IPS-11a (cell line): ENCODE data around the gene SMAD2.

Source experiments
- H3K4me3 ChIP-seq: one replicate; pipeline ENCODE4 v1.5.1; 2013; ENCODE audit warnings: low read depth, low read length, control low read depth

The SMAD2 gene

DNA sequence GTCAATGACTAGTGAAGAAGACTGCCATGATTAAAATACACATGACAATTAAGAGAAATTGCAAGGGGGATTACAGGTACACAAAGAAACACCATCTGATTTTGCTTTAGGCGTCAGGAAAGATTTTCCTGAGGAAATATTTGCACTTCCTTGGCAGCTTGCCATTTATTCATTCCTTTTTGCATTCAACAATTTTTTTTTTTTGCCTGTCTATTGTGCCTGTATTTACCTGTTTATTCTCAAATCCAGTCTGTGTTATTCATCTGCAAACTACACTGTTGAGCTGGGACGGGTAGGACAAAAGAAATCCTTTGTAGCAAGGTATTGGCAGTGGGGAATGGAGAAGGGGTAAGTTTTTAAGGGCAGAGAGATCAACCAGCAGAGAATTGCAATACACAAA is 31.8 kb downstream of the SMAD2 start:
- H3K4me3 ChIP-seq: no peak overlapping the region

DNA sequence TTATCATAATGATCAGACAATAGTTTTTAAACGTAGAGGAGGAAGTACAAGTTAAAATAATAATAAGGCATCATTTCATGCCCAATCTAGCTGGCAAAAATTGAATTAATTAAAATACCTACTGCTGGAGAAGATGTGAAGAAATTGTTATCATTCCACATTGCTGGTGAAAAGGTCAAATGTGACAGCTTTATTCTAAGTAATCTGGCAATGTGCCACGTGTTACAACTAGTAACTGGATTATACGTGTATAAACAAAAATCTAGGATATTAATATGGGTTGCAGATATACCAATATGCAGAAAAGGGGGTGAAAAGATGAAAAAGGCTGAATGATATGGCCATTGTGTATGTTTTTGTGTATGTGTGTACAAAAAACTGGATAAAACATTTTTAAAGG is 32.4 kb downstream of the SMAD2 start:
- H3K4me3 ChIP-seq: no peak overlapping the region

DNA sequence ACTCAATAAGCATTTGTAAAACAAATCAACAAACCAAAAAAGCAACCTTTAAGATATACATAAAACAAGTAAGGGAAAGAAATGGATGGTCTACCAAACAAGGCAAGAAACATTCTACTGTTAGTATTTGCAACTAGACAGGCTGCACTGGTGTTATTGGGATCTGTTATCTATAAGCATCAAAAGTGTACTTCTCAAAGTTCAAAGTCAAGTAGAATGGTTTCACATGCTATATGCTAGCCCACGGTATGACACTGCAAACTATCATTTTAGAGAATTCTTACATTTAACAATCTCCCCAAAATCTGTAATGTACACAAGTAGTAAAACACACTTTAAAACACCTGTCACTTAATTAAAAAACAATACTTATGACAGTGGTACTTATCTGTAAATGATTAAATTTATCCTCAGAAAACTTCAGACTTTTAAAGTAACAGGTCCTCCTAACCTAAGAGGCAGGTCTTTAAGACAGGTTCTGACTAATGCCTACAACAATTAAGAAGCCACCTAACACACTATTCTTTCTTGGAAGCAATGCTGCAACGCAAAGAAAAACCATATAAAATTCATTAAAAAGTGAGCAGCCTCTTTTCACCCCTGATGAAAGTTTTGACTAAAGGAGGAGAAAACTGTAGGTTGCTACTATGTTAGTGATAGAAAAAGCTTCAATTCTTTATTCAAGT is 34.8 kb downstream of the SMAD2 start:
- no peak overlapping the region for H3K4me3 ChIP-seq

DNA sequence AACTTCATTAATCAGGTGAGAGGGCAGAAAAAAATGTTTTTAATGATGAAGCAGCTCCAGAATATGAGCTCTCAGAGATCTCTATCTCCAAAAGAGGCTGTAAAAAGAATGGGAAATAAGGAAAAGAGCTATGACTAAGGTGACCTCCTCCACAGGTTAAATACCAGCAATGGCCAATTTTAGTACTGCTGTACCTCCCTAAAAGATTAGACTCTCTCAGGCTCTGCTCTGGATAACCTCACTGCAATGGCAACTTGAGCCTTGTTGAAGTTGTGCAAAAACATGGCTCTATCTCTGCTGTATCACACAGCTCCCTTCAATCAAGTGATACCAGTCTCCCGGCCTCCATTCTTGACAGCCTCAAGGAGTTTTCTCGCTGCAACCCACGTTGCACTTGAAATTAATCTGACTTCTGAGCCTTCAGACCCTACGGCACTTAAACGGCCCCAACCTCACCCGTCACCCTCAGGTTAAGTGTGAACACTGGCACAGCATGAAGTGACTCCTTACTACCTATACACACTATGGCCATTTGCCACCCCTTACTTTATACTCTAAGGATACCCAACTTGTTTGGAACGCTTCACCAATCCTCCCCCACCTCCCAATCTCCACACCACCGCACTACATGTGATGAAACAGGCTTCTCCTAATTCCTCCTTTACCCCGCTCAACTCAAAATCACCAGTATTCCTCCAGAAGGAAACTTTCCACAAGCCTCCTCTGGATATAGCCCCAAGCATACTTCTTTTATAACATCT is 36.3 kb downstream of the SMAD2 start:
- H3K4me3 ChIP-seq: no peak overlapping the region

DNA sequence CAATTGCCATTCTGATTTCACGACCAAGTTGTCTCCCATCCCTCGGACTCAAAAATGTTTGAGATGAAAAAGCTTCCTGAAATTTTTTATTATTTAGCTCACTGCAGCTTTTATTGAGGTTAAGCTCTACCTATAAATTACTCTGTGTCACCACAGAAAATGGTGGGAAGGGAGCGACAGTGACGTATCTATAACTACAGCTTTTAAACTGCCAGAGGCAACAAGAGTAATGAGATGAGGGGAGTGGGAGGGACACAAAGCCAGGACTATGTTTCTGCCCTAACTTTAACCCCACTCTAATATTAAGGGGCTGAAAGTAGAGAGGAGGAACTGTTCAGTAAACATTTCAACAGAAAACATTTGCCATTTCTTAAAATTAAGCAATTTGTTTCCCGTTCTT is 37.4 kb downstream of the SMAD2 start:
- no peak overlapping the region for H3K4me3 ChIP-seq

DNA sequence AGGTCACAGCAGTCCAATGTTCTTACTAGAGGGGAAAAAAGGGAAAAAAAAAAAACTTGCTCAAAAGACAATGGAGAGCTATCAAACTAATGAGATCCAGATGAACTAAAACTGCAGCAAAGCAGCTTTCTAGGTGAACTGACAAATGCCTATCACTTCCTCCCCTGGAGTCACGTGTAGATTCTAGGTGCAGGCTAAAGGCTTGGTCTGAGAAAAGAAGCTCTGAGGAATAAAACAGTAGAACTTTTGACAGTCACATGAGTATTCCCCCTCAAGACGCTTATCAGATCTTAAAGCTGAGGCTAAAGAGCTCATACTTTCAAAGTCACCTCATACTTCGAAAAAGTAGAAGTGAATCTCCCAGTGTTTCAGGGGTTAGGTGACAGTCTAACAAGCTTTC is 42.3 kb downstream of the SMAD2 start:
- no peak overlapping the region for H3K4me3 ChIP-seq

DNA sequence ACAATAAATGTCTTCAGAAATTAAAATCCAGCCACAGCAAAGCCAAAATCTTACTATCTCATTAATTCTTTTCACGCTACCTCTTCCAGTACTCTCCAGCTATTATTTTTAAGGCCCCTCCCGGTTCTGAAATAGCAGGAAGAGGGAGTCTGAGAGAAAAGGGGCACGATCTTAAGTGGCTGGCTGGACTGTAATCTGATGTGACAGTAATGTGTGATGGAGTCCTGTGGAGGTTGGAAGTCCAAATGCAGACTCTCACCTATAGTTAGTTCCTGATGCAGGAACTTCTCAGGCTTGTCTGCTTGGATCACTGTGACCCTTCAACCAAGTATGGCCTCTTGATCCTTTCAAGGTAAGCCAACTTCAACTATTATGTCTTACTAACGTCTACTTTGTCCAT is 43.2 kb downstream of the SMAD2 start:
- H3K4me3 ChIP-seq: no peak overlapping the region

DNA sequence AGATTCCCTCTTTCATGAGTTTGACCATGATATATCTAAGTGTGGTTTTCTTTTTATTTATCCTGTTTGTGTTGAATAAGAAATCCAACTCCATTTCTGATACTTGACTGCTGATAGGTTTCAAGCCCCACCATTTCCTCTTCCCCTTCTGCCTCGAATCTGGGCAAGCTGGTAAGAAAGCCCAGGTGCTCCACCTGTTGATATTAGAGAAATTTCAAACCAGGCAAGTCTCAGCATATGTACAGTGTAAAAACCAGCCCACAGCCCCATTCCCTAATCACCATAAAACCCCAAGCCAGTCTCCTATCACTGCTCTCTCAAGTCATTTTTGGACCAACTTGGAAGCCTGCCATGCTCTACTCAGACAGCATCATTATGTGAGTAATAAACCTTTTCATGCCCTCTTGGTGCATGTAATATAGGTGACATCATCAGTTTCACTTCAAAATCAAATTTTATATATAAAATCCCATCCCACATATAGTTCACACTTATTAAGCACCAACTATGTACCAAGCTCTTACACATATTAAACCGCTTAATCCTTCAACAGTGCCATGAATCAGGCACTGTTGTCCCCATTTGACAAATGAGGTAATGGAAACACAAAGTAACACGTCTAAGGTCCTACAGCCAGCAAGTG is 46.6 kb downstream of the SMAD2 start:
- H3K4me3 ChIP-seq: no peak overlapping the region

DNA sequence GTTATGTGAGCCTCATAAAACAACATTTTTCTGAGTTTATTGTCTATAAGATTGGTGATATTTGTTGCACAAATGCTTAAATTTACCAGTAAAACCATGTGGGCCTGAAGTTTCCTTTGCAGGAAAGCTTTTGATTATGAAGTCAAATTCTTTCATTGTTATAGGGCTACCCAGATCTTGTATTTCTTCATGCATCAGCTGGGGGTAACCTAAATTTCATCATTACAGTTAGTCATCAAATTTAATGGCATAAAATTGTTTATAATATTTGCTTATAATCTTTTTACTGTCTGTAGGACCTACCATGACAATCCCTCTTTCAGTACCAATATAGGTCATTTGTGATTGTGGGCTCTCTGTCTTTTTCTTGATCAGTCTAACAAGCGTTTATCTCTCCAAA is 47.8 kb downstream of the SMAD2 start:
- H3K4me3 ChIP-seq: no peak overlapping the region

DNA sequence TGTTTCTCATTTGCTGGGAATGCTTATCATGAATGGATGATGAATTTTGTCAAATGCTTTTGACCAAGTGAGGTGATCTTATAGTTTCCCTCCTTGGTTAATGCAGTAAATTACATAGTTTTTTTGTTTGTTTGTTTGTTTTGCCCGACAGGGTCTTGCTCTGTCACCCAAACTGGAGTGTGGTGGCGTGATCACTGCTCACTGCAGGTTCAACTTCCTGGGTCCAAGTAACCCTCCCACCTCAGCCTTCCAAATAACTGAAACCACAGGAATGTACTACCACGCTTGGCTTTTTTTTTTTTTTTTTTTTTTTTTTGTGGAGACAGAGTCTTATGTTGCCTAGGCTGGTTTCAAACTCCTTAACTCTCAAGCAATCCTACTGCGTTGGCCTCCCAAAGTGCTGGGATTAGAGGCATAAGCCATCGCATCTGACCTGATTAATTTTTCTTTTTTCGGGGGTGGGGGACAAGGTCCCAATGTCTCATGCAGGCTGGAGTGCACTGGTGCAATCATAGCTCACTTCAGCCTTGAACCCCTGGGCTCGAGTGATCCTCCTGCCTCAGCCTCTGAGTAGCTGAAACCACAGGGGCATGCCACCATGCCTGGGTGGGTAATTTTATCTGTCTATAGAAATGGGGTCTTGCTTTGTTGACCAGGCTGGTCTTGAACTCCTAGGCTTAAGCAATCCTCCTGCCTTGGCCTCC is 48.6 kb downstream of the SMAD2 start:
- no peak overlapping the region for H3K4me3 ChIP-seq

DNA sequence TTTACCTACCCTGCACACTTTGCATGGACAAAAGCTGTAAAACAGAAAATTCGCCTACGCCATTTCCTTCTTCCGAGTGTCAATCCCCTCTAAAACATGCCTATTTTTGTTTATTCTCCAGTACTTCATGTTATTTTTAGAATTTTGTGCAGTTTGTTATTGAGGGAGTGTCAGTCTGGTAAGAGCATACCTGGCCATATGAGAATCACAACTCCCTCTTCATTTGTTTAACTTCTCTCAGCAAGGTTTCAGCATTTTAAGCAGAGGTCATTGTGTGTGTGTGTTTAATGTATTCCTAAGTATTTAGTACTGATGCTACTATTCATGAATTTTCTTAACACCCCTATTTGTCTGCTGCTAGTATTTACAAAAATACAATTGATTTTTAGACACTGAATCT is 49.4 kb downstream of the SMAD2 start:
- no peak overlapping the region for H3K4me3 ChIP-seq

DNA sequence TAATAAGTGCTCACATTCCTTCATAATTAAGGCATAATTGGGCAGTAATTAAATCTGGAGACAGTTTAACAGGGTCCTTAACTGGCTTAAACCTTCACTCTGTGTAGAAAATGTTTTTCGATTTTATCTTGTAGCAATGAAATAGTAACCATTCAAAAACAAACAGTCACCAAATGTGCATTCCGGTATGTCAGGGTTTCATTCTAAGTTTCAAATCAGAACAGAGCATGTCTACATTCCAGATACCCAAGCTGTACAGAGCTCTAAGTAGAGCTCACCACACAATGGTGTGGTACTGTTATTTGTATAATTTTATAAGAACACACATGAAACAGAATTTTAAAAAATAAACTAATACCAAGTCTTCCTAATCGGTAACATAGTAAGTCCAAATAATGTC is 52.6 kb downstream of the SMAD2 start:
- H3K4me3 ChIP-seq: no peak overlapping the region

DNA sequence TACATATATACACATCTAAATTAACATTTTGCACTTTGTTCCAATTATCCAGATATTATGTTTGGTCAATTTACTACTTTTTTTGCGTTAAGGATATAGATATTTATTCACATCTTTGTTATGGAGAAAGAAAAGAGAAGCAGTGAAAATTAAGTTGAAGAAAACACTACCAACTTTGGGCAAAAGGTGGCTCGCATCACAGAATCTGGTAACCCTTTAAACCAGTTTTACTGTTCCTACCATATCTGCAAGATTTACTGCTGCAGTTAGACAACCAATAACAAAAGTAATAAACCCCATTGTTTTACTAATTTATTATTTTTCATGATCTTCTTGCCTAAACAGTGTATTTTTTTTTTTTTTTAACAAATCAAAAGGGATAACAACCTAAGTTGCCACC is 53.6 kb downstream of the SMAD2 start:
- H3K4me3 ChIP-seq: no peak overlapping the region

DNA sequence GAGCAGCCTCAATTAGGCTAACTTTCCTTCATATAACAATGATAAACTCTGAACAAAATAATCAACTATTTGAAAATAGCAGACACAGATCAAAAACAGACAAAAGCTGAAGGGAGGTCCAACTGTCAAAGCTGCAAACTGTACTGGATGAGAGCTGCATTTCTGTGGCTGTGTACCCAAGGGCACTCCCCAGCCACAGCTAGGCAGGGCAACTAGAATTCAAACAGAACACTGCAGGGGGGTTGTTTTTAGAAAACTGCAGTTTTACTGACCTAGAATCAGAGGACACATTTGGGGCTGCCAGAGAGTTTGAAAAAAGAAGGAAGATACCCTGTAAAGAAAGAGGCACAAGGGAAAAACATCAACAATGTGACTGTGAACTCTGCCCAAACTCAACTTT is 56.8 kb downstream of the SMAD2 start:
- H3K4me3 ChIP-seq: no peak overlapping the region

DNA sequence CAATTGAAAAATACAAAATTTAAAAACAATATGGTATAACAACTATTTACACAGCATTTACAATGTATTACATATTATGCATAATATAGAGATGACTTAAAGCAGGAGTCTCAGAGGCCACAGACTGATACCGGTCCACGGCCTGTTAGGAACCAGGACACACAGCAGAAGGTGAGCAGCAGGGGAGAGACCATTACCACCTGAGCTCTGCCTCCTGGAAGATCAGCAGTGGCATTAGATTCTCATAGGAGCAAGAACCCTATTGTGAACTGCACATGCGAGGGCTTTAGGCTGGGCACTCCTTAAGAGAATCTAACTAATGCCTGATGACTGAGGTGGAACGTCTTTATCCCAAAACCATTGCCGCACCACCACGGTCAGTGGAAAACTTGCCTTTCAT is 58.0 kb downstream of the SMAD2 start:
- H3K4me3 ChIP-seq: no peak overlapping the region

DNA sequence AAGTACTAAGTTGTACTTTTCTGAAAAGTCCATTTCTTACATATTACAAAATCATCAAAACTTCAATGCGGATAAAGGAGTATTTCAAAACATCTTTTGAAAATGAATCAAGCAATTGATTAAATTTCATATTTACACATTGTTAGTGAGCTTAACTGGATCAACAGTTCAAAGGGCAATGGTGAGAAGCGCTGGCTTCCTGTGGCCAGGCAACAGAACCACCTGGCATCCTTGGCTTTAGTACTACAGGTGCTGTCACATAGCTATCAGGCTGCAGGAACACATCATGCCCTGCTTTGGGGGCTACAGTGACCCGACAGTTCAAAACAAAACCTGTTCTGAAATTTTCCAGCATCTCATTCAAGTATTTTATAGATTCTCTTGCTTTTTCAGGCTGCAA is 59.2 kb downstream of the SMAD2 start:
- H3K4me3 ChIP-seq: no peak overlapping the region

DNA sequence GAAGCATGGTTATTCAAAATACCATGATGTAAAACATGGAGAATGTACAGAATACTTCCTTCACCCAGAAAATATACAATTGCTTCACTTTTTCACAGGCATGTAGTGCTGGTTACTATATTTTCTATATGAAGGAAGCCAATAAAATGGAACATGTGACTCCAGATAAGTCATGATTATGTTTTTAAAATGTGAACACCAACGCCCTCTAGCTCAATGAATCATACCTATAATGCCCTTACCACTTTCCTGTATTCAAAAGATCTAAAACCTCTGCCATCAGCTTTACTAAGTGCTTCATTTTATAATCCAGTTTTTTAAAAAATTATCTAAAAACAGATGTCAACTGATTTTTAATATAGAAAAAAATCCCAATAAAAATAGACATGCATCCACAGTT is 59.9 kb downstream of the SMAD2 start:
- H3K4me3 ChIP-seq: no peak overlapping the region

DNA sequence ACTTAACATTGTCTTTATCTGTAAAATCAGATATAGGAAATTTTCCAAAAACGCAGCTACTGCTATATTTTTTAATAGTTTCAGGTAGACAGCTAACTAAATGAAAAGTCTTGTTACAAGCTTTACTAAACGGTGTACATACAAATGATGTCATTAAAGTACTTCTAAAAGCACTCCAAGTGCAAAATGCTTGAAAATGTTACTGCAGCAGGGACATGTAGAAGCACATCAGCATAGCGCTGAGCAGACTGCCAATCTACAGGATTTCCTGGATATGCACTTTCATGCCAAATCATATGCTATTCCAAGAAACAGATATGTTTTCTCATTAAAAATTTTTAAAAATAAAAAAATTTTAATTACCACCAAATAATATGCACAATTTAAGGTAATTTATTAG is 61.7 kb downstream of the SMAD2 start:
- H3K4me3 ChIP-seq: no peak overlapping the region

DNA sequence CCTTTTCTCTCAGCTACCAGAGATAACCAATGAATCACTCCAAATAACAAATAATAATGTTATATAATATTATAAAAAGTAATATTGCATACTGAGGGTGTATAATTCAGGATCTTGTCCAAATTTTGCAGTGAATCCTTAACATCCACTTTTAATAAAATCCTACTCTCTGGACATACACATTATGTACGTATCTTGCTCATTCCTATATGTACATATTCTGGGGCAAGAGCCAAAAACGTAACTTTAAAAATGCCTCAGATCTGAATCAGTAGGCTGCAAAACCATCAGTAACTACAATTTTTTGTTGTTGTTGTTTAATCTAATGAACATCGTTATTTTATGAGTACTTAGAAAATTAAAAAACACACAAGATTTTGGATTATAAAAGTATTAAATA is 65.3 kb downstream of the SMAD2 start:
- H3K4me3 ChIP-seq: no peak overlapping the region

DNA sequence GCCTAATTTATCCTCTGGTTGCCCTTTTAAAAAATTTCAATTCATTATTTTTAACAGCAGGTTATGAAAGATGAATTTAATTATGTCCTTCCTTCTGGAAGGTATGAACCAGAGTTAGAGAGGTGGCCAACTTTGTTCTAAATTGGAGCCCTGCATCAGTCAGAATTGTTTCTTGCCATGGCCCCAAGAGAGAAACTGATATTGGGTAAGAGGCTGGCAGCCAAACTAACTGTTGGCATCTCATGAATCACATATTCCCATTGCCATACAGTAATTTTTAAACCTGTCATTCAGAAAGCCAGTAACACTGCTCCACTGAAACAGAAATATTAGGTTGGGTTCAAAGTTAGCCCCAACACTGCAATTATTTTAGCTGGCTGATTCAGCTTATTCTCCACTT is 67.4 kb downstream of the SMAD2 start:
- no peak overlapping the region for H3K4me3 ChIP-seq

DNA sequence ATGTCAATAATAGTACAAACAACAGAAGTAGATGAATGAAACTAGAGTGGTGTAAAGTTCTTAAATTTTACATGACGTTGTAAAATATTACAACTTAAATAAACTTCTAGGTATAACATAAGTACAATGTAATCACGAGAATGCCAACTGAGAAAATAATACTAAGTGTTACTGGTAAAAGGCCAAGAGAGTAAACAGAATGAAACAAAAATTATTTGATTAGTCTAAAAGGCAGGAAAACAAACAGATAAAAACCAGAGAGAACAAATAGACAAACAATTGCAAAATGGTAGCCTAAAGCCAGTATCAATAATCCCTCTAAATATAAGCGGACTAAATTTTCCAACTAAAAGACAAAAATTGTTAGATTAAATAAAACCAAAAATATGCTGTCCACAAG is 71.9 kb downstream of the SMAD2 start:
- no peak overlapping the region for H3K4me3 ChIP-seq

DNA sequence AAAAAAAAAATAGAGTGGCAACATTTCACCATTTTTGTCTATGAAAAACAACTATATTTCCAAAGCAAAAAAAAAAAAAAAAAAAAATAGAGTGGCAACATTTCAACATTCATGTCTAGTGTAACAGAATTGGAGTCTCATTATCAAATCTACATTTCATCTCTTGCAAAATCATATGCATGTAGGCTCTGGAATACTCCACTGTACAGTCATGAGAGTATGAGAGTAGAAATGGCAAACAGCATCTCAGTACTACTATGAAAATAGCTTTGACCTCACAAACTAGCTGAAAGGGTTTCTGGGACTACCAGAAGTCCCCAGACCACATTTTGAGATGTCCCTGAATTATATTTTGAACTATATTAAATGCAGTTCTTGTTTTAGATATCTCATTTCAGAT is 82.8 kb downstream of the SMAD2 start:
- H3K4me3 ChIP-seq: no peak overlapping the region
